Kidney capillary endothelial cell (primary cell): ENCODE data around the gene ADCK2.
"Not testable (repeated sequence)": the region's sequence is repeated elsewhere in the genome, so short reads cannot be mapped to it uniquely, and the experiment has no call there.

Source experiments
- DNase-seq: peaks from one replicate; pipeline ENCODE4 v3.0.0-alpha.2; 2018; ENCODE audit warnings: low spot score

ADCK2 gene, protein sequence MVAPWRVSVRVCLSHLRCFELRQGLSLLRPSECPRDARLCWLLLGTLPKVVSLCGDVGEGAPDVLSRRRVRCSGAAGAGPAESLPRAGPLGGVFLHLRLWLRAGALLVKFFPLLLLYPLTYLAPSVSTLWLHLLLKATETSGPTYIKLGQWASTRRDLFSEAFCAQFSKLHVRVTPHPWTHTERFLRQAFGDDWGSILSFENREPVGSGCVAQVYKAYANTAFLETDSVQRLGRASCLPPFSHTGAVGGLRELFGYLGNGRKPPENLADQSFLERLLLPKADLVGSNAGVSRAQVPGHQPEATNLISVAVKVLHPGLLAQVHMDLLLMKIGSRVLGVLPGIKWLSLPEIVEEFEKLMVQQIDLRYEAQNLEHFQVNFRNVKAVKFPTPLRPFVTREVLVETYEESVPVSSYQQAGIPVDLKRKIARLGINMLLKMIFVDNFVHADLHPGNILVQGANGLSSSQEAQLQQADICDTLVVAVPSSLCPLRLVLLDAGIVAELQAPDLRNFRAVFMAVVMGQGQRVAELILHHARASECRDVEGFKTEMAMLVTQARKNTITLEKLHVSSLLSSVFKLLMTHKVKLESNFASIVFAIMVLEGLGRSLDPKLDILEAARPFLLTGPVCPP

DNA sequence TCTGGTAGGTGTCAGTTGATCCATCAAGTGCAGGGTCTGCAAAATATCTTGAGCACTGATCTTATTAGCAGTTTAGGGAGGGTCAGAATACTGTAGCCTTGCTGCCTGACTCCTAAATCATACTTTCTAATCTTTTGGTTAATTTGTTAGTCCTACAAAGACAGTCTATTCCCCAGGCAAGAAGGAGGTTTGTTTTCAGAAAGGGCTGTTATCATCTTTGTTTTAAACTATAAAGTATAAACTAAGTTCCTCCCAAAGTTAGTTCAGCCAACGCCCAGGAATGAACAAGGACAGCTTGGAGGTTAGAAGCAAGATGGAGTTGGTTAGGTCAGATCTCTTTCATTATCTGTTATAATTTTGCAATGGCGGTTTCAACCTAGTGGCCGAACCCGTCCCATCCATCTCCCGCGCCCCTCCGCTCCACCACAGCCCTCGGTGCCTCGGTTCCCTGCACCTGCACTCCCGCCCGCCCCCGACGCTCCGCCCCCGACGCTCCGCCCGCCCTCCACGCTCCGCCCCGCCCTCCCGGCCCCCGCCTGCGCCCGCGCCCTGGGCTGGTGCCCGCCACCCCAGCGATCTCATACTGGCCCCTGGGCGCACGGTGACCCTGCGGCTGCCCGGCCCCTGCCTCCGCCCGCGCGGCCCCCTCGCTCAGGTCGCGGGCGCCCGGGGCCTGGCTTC is at the start of gene ADCK2:
TSS of gene ADCK2 (plus strand) at position 564 of the 681 bp plus-strand sequence. CDS start 386 bp downstream, outside the sequence.
- DNase-seq, result no peak

DNA sequence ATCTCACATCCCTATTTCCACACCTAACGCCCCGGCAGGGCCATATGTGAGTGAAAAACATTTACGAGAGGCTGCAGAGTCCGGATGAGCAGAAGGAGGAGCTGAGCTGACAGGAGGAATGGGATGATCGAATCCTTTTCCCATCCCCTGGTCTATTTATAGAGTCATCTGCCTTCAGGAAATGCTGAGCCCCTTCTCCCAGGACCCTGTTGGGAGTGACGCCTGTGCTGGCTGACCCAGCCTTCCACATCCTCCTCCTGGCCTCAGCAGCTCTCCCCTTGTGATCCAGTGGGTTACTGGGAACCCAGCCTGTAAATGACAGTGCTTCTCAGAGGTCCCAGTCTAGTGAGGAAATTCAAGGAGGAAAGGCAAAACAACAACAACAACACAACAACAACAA is 48.8 kb upstream of the ADCK2 start:
- no peak for DNase-seq

DNA sequence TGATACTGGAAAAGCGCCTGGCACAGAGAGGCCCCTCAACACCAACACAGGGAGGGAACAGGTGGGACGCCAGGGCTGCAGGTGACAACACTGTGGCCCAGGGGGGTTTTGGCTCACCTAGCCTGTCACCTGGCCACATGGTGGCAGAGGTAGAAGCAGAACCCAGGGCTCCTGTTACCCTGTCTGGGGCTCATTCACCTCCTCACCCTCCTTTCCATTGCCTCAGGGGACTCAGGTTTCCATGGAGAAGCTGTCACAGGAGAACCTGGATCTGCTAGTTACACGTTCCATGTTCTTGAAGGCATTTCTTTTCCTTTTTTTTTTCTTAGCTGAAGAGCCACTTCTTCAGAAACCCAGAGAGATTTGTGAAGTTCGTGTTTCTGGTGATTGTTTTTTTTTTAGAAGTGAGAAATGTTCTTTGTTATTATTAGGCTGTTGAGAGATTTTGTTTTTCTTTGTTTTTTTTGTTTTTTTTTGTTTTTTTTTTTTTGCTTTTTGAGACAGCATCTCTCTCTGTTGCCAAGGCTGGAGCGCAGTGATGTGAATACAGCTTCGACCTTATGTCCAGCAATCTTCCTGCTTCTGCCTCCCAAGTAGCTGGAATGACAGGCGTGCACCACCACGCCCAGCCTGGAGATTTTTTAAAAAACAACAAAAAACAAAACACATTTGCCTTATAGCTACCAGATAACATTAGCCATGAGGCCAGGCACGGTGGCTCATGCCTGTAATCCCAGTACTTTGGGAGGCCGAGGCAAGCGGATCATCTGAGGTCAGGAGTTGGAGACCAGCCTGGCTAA is 48.2 kb upstream of the ADCK2 start:
- no peak for DNase-seq

DNA sequence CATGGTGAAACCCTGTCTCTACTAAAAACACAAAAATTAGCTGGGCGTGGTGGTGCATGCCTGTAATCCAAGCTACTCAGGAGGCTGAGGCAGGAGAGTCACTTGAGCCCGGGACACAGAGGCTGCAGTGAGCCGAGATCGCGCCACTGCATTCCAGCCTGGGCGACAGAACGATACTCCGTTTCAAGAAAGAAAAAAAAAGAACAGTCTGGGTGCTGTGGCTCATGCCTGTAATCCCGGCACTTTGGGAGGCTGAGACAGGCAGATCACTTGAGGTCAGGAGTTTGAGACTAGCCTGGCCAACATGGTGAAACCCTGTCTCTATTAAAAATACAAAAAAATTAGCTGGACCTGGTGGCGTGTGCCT is 47.6 kb upstream of the ADCK2 start:
- DNase-seq, result not testable (repeated sequence)

DNA sequence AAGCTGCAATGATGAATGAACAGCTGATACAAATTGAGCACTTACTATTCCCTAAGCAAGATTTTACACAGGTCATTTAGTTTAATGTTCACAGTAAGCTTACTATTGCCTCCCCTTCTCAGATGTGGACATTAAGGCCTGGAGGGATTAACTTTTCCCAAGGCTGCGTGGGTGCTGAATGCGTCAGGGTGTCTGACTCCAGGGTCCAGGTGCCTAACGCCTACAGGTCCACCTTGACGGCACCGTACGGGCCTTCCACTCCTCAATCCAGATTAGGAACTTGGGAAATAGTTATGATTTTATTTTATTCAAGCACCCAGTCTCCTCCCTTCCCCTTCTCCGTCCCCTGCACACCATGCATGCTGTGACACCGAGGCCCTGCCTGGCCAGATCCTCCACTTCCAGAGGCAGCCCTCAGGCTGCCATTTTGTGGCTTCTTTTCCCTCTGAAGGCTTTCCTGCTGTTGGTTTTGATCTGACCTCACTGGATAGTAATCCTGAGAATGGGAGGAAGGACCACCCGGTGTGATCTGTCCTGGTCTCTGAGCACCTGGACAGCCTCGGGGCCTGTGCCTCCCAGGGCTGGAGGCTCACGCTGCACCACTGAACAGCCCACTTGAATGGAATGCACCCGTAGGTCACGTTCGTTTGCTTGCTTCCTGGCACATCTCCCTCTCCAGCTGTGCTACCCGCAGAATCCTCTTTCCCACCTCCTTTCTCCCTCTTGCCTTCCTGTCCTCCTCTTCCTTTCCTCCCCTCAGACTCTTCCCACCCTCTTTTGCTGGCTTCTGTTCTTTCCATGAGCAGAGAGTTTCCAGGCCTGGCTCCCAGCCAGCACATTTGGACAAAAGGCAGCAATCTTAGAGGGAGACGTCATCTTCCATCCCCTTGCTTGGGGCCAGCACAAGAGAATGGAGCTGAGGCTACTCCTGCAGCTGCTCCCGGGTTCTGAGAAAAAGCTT is 46.6 kb upstream of the ADCK2 start:
- DNase-seq, result no peak

DNA sequence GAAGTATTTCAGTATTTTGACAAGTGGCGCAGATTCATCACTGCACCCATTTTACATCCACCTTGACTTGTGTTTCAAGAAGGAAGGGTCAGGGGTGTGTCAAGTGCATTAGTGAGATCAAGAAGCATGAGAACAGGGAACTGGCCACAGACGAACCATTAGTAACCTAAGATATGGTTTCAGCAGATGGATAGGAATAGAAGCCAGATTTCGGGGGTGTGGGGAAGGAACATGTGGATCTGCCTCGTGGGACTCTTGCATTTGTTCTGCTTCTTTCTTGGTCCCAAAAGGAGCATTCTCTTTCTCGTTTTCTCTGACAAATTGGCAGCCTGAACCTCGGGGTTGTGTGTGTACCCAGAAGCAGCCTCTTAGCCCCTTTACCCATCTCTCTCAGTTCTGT is 41.7 kb upstream of the ADCK2 start:
- DNase-seq, result no peak

DNA sequence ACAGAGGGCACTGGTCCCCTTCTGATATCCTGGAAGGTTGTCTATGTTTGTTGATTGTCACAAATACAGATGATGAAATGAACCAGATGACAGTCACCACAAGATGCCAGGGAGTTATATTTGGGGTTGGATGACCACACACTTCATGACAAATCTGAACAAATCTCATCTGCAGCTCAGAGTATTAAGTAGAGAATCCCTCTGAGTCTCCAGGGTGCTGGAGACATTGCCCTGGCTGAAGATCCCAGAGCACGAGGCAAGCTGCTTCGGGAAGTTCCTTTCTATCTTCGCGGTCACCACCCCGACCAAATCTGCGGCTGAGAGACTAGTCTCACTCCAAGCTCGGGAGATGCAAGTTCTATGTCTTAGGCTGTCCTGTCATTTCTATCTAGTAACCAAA is 41.1 kb upstream of the ADCK2 start:
- no peak for DNase-seq

DNA sequence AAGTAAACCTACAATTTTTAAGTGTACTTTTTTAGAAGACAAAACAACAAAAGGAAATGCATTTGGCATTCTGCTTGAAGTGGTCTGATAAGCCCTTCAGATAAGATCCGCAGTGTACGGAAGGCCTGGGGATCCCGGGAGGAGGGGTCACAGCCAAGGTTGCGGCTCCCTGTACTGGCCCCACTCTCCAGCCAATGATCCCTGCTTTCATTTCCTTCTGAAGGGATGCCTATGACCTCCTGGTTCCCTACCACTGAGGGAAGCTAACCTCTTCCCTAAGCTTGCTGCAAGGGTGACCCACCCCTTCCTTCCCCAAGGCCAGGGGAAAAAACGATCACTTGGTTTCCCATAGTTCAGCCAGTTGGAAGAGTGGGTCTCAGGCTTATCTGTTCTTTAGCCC is 37.4 kb upstream of the ADCK2 start:
- DNase-seq, result no peak

DNA sequence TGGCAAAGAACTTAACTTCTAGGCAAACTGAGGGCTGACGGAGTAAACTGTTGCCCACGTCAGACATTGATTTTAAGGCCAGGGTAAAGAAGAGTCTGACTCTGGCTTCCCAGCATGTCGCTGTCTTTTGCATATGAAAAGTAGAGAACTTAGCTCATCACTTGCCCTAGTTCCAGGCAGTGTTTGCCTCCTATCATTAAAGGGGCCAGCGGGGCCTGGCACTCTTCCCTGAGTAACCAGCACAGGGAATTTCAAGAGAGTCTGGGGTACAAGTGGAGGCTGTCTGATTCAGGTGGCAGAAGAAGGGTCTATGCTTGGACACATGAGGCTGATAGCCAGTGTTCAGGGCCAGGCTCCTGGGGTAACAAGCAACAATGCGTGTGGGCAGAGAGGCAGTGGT is 36.9 kb upstream of the ADCK2 start:
- DNase-seq, result no peak

DNA sequence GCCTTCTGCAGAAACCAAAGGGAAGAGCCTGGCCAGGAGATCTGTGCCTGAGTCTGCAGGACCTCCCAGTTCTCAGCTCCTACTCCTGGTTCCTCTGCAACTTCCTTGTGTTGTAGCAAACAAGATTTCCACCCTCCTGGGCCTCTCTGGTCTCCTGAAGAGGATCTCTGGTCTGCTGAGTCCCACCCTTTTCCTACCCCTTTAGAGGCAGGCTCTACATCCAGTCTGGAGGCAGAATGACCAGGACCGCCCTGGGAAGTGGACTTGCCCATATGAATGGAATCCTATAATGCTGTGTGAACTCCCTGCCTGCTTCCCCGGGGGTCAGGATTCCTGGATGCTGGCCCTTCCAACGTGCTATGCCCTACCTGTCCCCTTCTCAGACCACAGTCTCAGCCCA is 35.3 kb upstream of the ADCK2 start:
- no peak for DNase-seq

DNA sequence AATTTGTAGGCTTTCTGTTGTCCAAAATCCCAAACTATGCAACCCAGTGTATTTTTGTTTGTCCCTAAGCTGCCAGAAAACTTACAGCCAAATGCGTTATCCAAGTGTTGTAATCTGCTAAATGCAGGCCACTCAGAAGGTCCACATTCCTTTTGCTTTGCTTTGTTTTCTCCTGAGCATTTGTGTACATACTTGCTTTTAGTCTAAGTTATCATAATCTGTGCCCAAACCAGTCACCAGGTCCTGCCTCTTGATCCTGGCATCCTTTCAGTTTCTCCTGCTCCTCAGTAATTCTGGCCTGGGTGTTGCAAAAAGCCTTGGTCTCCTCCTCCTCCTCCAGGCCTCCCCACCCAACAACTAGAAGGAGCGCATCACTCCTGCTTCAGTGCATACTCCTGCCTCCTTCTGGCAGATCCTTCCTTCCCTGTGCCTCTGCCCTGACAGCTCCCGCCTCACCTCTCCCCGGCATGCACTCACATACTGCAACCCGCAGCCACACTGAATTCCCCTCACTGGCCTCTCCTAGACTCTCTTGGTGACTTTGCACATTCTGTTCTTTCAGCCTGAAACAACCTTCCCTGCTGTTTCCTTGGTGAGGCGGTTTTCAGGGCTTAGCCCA is 34.5 kb upstream of the ADCK2 start:
- DNase-seq, result no peak

DNA sequence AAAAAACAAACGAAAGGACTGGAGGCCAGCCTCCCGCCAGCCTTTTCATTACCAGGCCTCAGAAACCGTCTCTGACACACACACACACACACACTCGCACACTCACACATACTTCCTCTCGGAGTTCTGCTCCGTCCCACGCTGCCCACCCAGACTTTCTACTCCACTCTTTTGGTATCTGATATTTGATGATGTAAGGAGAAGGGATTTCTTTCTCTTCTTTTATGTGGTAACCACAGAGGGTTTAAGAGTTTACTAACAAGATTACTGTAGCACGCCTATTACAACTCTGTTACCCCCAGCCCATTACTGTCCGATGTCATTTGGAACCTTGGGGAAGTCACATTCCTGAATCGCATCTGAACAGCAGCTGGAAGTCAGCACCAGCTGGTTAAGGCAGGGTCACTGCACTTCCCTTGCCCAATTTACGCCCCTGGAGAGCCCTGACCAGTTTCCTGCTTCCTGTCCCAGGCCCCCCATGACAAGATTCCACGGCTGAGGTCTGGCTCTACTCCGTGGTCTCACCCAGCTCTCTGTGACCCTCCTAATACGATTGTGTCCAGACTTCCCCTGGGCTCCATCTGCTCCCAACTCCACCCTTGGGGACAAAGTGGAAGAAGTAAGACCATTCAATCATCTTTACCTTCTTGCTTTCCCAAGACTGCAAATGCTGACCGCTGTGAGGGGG is 33.2 kb upstream of the ADCK2 start:
- DNase-seq, result no peak

DNA sequence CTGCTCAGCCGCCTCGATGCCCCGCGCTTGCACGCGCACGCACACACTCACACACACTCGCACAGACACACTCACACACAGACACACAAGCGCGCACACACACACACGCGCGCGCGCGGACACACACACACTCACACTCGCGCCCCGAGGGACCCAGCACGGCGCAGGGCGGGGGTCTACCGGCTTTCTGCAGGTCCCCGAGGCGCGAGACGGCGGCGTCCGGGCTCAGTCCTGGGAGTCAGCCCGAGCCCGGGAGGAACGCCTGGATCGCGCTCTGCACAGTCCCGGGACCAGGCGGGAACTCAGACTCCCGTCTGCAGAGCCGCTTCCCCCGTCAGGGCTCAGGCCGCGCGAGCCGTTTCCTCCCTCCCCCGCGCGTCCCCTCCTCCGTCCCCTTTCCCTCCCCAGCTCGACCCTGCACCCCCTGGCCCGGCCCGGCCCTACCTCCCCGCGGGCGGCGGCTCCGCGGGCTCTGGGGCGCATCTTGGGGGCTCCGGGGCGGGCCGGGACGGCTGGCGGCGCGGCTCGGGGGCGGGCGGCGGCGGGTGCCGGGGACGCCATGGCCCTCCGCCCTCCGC is 32.6 kb upstream of the ADCK2 start:
- DNase-seq, result no peak

DNA sequence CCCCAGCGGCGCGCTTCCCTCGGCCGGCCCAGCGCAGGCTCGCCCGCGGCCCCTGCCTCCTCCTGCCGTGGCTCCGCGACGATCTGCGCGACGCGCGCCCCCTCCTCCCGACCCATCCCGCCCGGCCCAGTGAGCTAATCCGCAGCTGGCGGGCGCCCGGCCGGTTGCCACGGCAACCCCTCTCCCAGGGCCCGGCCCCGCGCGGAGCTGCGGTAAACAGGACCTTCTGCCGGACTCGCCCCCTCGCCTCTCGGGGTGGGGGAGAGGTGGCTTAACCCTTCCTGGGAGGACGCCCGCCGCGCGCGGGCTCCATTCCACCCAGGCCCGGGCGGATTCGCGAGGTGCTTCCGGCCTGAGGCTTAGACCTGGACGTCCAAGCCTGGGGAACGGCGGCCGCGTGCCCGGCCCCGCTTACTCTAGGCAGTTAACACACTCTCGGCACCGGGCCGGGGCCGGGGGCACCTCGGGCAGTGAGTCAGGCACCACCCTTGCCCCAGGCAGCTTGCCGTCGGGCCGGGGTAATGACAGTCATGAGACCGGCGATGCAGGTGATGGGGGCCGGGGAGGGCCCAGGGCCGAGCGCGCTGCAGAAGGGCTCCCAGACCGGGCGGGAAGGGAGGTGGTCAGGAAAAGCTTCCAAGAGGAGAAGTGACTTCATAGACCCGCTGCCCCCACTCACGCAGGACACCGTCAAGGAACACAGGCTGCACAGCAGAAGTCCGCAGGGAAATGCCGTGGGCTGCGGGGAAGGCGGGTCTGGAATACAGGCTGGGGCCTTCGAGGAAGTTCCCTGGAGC is 31.8 kb upstream of the ADCK2 start, which contains the start of gene DENND2A:
TSS of gene DENND2A (minus strand) at position 87 of the 797 bp plus-strand sequence. CDS start 38,416 bp downstream, outside the sequence.
- no peak for DNase-seq

DNA sequence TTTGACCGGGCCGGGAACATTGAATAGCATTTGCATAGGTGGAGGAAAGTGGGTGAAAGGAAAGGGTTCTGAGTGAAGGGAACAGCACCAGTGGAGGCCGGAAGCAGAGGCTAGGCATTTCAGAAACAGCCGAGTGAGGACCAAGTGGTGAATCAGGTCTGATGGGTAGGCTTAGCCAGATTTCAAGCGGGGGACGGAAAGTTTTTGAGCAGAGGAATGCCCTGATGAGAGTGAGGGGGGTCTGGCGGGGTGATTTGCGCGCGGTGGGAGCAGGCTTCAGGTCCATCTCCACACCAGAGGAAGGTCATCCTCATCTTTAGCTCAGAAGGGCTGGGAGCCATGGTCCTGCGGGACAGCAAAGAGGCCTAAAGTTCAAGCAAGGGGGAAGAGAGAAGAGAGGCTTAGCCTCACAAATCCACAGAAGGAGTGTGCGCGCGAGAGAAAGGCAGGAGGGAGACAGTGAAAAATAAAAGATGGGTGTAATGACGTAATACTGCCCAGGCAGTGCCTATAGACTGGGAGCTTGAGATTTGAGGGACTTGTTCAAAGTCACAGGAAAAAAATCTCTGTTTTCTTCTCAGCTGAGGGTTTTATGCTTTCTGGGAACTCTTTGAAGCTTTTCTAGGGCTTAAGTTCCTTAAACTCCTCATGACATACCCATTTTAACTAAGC is 31.1 kb upstream of the ADCK2 start:
- DNase-seq, result no peak

DNA sequence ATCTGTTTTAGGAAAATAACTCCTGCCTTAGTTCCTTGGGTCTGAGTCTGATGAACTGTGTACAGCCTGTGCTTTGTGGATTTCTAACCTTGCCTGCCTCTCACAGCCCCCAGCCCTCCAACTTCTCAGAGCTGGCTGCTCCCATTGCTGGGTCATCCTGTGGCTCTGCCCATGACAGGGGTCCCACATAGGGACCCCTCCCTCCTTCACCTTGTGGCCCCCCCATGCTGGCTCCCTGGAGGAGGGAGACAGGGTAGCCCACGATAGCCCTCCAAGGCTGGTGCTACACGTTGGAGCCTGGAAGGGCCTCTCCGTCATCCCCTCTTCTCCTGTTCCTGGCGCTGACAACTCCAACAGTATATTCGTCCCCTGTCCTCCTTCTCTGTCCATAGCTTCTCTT is 29.3 kb upstream of the ADCK2 start:
- no peak for DNase-seq

DNA sequence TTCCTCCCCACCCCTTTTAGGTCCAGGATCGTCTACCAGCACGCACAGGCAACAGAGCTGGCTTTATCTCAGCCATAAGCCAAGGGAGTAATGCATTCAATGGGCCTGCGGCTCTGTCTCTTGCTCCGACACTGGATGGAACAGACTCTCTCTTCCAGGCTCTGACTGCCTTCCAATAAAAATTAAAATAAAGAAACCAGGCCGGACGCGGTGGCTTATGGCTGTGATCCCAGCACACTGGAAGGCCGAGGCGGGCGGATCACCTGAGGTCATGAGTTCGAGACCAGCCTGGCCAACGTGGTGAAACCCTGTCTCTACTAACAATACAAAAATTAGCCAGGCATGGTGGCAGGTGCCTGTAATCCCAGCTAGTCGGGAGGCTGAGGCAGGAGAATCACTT is 28.0 kb upstream of the ADCK2 start:
- not testable (repeated sequence) for DNase-seq
